Stimulated activated CD8-positive, alpha-beta memory T cell treated with anti-CD3 and anti-CD28 coated beads, Interleukin-7, amount 100 ng/mL, for 48 hours (primary cell): ENCODE measurements around the gene GJB2.

Experiments
- DNase-seq, 2 donors: peaks; one replicate each; pipeline ENCODE4 v3.0.0-alpha.2; 2020; ENCODE audit warnings: low read depth in 1 of 2; ENCODE audit errors: extremely low read depth in 1 of 2

The GJB2 gene

DNA sequence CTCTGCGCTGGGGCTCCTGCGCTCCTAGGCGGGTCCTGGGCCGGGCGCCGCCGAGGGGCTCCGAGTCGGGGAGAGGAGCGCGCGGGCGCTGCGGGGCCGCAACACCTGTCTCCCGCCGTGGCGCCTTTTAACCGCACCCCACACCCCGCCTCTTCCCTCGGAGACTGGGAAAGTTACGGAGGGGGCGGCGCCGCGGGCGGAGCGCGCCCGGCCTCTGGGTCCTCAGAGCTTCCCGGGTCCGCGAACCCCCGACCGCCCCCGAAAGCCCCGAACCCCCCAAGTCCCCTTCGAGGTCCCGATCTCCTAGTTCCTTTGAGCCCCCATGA is at the start of gene GJB2:
Gene GJB2 (minus strand): TSS at position 103 of the 326 bp plus-strand sequence. CDS start 3,357 bp downstream, outside the sequence.
- no peak for DNase-seq

DNA sequence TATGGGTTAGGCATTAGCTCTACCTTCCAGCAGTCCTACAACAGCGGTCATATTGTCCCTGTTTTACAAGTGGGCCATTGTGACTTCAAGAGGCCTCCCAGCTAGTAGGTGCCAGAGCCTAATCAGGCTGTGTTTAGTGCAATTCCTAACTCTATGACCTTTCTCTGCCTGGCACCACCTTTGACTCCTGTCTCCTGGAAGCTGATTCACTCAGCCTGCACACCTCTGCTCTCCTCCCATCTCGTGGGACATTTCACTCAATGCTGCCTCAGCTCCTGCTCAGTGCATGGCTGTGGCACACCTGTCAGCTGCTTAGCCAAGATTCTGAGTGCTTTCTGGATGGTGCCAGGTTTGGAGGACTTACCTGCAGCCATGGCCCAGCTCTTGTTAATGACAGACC is 48.9 kb upstream of the GJB2 start:
- no peak for DNase-seq

DNA sequence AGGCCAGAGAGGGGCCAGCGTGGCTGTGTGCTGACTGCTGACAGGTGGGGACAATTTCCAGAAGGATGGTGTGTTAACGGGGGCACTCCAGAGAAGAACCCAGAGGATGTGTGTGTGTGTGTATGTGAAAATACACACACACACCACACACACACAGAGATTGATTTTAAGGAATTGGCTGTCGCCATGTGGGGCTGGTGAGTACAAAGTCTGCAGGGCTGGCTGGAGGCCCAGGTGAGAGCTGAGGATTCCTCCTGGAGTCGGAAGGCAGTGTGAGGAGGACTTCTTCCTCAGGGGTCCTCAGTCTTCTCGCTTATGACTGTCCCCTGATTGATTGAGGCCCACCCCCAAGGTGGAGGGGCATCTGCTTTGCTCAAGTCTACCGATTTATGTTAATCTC is 47.0 kb upstream of the GJB2 start:
- no peak for DNase-seq

- DNase-seq = no peak
Measured at GRCh38 chr13:20232556-20233277, 40.0 kb upstream of the GJB2 start.

DNA sequence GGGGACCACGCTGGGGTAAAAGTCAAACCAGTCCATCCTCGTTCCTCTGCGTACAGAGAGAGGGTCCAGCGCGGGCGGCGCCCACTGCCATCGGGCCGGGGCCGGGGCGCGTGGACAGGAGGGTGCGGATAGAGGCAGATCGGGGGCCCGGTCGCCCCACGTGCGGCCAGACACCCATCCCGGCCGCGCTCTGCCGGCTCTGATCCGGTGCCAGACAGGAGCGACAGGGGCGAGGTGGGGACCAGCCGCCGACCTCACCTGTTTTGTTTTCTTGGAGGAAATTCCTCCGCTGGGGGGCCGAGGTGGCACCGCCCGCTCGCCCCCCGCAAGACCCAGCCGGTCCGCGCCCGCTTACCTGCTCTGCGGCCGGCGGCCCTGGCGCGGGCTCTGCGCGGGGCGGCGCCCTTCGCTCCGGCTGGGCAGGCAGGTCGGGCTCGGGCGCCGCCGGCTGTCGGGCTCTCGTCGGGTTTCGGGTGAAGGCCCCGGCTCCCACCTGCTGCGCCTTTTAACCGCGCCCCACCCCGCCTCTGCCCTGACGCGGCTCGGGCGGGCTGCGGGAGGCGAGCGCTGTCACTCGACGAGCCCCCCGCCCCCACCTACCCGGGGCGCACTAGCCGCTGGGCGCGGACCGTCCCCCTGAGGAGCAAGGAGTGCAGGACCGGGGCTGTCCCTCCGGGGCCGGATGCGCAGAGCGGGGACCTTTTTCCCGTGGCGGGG is 39.3 kb upstream of the GJB2 start, which contains the start of gene GJB6:
Gene GJB6 (minus strand): TSS at position 481 of the 717 bp plus-strand sequence. CDS start 8,839 bp downstream, outside the sequence.
- no peak for DNase-seq

- DNase-seq = no peak
Measured at GRCh38 chr13:20230913-20231838, 38.4 kb upstream of the GJB2 start.

DNA sequence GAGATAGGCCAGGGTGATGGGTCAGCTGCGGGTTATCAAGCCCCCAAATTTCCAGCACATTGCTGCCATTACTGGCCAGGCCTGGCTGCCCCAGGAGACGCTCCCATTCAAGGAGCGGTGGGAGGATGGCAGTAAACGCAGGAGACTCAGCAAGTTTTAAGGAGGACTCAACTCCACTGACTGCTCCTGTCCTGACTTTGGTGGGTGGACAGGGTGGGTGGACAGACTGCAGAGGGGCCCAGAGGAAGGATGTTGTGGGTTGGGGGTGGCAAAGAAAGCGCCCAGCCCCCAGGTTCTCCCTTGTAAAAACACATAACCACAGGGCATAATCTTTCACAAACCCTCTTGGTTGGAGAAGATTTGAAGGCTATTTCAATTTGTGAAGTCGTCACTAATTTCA is 35.0 kb upstream of the GJB2 start:
- DNase-seq = no peak

GRCh38 chr13:20227288-20227687 is 34.5 kb upstream of the GJB2 start:
- no peak for DNase-seq

DNA sequence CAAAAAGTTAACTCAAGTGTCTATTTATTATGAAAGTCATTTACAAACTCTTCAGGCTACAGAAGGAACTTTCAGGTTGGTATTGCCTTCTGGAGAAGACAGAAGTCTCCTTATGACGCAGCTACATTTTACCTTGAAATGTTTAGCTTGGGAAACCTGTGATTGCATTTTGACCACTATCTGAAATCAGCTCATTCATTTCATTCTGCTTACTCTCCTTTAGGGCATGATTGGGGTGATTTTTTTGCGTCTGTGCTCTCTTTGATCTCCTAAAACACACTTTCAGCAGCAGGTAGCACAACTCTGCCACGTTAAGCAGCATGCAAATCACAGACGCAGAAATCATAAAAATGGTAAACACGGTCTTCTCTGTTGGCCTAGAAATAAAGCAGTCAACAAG is 29.8 kb upstream of the GJB2 start:
- no peak for DNase-seq

DNA sequence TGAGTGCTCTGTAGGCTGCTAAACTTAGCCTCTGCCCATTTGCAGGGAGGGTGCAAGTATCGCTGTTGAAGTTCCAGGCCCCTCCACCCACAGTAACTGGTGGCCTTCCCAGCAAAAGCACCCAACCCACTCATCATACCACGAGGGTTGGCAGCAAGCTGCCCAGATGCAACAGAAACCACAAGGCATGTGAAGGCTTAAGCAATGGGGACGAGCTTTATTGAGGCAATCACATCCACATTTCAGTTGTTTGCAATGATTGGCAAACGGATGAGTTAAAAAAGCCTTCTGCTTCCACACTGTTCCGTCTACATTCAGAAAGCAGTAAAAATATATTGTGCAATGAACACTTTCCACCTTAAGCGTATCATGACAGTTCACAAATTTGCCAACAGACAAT is 29.0 kb upstream of the GJB2 start:
- no peak for DNase-seq

- no peak for DNase-seq
Measured at GRCh38 chr13:20219577-20219976, 26.8 kb upstream of the GJB2 start.

GRCh38 chr13:20217168-20217567 is 24.4 kb upstream of the GJB2 start:
- no peak for DNase-seq

- no peak for DNase-seq
Measured at GRCh38 chr13:20209948-20210347, 17.2 kb upstream of the GJB2 start.

DNA sequence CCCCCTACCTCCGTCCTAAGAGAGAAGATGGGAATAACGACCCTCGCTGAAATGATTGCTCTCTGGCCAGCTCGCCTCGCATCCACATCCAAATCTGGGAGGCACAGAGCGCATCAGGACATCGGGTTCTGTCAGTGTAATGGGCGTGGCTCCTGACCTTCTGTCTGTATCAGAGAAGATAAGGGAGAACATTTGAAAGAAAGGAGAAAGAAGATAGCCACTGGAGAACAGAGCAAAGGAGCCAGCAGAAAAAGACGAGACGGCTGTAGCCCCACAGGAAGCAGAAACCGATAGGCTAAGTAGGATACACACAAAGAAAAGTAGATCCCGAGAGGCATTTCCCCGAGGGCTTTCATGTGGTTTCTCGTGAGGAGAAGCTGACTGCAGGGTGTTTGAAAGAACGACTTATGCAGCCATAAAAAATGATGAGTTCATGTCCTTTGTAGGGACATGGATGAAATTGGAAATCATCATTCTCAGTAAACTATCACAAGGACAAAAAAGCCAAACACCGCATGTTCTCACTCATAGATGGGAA is 14.0 kb upstream of the GJB2 start:
- no peak for DNase-seq

DNA sequence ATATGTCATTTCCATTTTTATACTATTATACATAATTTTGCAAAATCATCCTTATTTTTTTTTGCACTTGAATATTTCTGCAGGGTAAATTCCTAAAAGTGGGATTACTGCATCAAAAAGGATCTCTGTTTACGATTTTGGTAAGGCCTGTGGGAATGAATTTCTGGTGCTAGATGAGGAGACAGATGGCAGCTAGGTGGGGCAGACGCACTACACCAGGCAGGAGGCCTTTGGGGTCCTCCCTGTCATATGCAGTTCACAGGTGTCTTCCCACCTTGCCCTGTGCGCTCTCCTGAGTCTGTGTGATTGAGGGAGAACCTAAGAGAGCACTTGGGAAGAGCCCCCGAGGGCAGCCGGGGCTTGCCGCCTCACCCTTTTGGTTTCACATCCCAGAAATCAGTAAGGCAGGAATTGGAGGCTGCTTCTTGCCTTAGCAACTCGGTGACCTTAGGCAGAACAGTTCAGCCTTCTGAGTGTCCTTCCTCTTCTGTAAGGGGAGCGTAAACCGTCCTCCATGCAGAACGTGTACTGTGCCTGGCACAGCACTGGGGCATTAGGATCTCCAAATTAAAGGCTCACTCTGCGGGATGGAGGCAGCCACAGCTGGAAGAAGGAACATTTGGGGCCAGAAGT is 13.4 kb upstream of the GJB2 start:
- no peak for DNase-seq

- no peak for DNase-seq
Measured at GRCh38 chr13:20198781-20199180, 6.0 kb upstream of the GJB2 start.

DNA sequence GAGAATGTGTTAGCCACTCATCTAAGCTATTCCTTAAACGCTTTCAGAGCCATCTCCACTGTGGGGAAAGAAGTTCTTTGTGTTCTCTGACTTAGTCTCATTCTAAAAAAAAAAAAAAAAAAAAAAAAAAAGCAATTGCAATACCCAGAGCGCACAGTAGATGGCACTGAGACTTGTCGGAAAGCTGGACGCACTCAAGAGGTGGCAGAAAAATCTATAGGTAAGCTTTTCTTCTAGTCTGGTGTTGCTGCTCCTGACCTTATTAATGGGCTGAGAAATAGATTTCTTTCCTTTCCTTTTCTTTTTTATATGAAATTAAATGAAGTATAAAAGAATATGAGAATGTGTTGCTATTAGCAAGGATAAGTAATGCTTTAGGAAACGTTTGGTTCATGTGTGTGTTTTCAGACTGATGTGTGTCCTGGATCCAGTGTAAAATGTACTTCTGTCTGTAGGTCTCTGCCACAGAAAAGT is 4.7 kb upstream of the GJB2 start:
- DNase-seq = no peak

DNA sequence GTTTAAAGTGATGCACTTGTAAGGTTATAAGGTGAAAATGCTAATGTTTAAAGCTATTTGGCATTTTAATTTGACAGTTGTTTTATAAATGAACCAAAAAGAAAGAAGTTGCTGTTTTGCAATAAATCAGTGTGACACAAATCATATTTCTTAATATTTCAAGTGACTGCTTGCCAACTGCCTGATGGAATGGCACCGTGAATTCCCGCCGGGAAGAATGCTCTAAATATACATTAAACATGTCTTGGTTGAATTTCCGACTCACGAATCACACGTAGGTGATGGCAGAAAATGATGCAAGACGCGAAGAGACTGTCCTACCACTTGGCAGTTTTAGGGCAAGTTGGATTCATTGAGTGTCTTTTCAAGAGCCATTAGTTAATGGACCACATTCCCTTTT is 3.1 kb upstream of the GJB2 start:
- DNase-seq = no peak

GRCh38 chr13:20193907-20194631 is 1.3 kb upstream of the GJB2 start:
- no peak for DNase-seq
